CD14-positive monocyte (primary cell): ENCODE measurements around the gene MICAL2. TPM values are rescaled to one million over a fixed set of nuclear protein-coding genes. Genes with fewer than 3 reads are reported as not detected.

Source experiments
- DNase-seq, 3 donors: peaks; one replicate each; pipeline ENCODE4 v3.0.0-alpha.2; 2011 to 2022
- H2AFZ ChIP-seq: 2 replicates; pipeline ENCODE4 v1.6.0; 2012; ENCODE audit warnings: mild to moderate bottlenecking, low read depth, low read length, inconsistent platforms; ENCODE audit not compliant: insufficient read depth, poor library complexity, severe bottlenecking
- H3K27ac ChIP-seq, 2 donors: 1 replicate in 1 of 2; 2 replicates in 1 of 2; pipeline ENCODE4 v1.5.1; 2012 to 2013; ENCODE audit warnings: low read length in 2 of 2, control low read depth in 1 of 2, inconsistent platforms in 1 of 2, low read depth in 1 of 2, mild to moderate bottlenecking in 1 of 2
- H3K27me3 ChIP-seq, 2 donors: one replicate each; pipeline versions ENCODE4 v1.6.0 to v1.6.1; 2011 to 2013; ENCODE audit warnings: low read length in 2 of 2; ENCODE audit not compliant: control insufficient read depth in 2 of 2, insufficient read depth in 2 of 2
- H3K36me3 ChIP-seq, 2 donors: replicated peaks in 1 of 2; 1 replicate in 1 of 2; 2 replicates in 1 of 2; pipeline versions ENCODE4 v1.5.1 to v1.6.1; 2012 to 2013; ENCODE audit warnings: low read length in 2 of 2, control low read depth in 1 of 2, inconsistent platforms in 1 of 2, mild to moderate bottlenecking in 1 of 2; ENCODE audit not compliant: insufficient read depth in 2 of 2, control insufficient read depth in 1 of 2
- H3K4me1 ChIP-seq, 2 donors: 1 replicate in 1 of 2; 2 replicates in 1 of 2; pipeline versions ENCODE4 v1.5.1 to v1.6.1; 2012 to 2013; ENCODE audit warnings: low read length in 2 of 2, control low read depth in 1 of 2, inconsistent platforms in 1 of 2, mild to moderate bottlenecking in 1 of 2, moderate library complexity in 1 of 2; ENCODE audit not compliant: insufficient read depth in 2 of 2, control insufficient read depth in 1 of 2
- H3K4me2 ChIP-seq: replicated peaks from 2 replicates; pipeline ENCODE3; 2012; ENCODE audit warnings: low read length, moderate library complexity, mild to moderate bottlenecking; ENCODE audit not compliant: poor library complexity, severe bottlenecking; ENCODE audit errors: extremely low read depth
- H3K4me3 ChIP-seq, 3 experiments: fragments of 200-600 bp in 1 of 3; sonication (generic) in 1 of 3; replicated peaks in 1 of 3; 1 replicate in 2 of 3; 2 replicates in 1 of 3; pipeline ENCODE4 v1.5.1; 2011 to 2013; ENCODE audit warnings: low read length in 3 of 3, mild to moderate bottlenecking in 3 of 3, control low read depth in 2 of 3, low read depth in 2 of 3, inconsistent platforms in 1 of 3, moderate library complexity in 1 of 3
- H3K79me2 ChIP-seq: 2 replicates; pipeline ENCODE4 v1.6.0; 2012; ENCODE audit warnings: mild to moderate bottlenecking, control low read depth, inconsistent platforms, low read length, moderate library complexity; ENCODE audit not compliant: insufficient read depth
- H3K9ac ChIP-seq: 2 replicates; pipeline ENCODE4 v1.6.0; 2017; ENCODE audit warnings: low read length, mild to moderate bottlenecking; ENCODE audit not compliant: insufficient read depth, poor library complexity, severe bottlenecking
- H3K9me3 ChIP-seq, 2 donors: replicated peaks in 1 of 2; 1 replicate in 1 of 2; 2 replicates in 1 of 2; pipeline versions ENCODE4 v1.5.1 to v1.6.1; 2012 to 2013; ENCODE audit warnings: low read length in 2 of 2, control low read depth in 1 of 2; ENCODE audit not compliant: control insufficient read depth in 1 of 2, insufficient read depth in 1 of 2
- H4K20me1 ChIP-seq: 2 replicates; pipeline ENCODE4 v1.6.0; 2012; ENCODE audit warnings: mild to moderate bottlenecking, low read length, control low read depth, moderate library complexity; ENCODE audit not compliant: insufficient read depth
- H3K27ac Mint-ChIP-seq, 7 donors: one replicate each; pipeline ENCODE4 v1.8.0; 2020; ENCODE audit warnings: mild to moderate bottlenecking in 7 of 7, mixed read lengths in 7 of 7, moderate library complexity in 6 of 7, inconsistent platforms in 2 of 7
- H3K27me3 Mint-ChIP-seq, 3 donors: one replicate each; pipeline ENCODE4 v1.8.0; 2021 to 2022; ENCODE audit warnings: low read depth in 3 of 3, mild to moderate bottlenecking in 3 of 3, mixed read lengths in 3 of 3, moderate library complexity in 3 of 3, inconsistent platforms in 1 of 3
- H3K36me3 Mint-ChIP-seq, 2 donors: one replicate each; pipeline ENCODE4 v1.8.0; 2020; ENCODE audit warnings: mixed read lengths in 2 of 2, inconsistent platforms in 1 of 2, mild to moderate bottlenecking in 1 of 2
- H3K4me1 Mint-ChIP-seq: one replicate; pipeline ENCODE4 v1.8.0; 2020; ENCODE audit warnings: mild to moderate bottlenecking, mixed read lengths
- H3K4me3 Mint-ChIP-seq, 2 donors: one replicate each; pipeline ENCODE4 v1.8.0; 2020; ENCODE audit warnings: mild to moderate bottlenecking in 2 of 2, mixed read lengths in 2 of 2, moderate library complexity in 1 of 2
- H3K9me3 Mint-ChIP-seq, 7 donors: one replicate each; pipeline ENCODE4 v1.8.0; 2020 to 2022; ENCODE audit warnings: mixed read lengths in 7 of 7, mild to moderate bottlenecking in 6 of 7, moderate library complexity in 6 of 7, inconsistent platforms in 2 of 7
- CTCF ChIP-seq: fragments of 200-600 bp; IDR thresholded peaks from one replicate; pipeline ENCODE4 v1.8.0; 2022; ENCODE audit warnings: antibody characterized with exemption, mild to moderate bottlenecking
- WGBS: methylation state at CpG from one replicate; pipeline ENCODE4 v1.1.5; 2013; ENCODE audit warnings: missing lambda C conversion rate; ENCODE audit not compliant: insufficient coverage; 5-methylcytosine and 5-hydroxymethylcytosine counted together
- intact Hi-C, 2 donors: fragments of 100-400 bp; cut with micrococcal nuclease; formaldehyde crosslinking; loops; one replicate each; pipeline versions ENCODE4 v1.15.0 to v1.15.1; 2023
- polyA plus RNA-seq, 3 donors: library from polyadenylated mRNA; depleted of rRNA in 1 of 3; unstranded in 2 of 3; stranded (reverse) in 1 of 3; fragments of 300-500 nt in 2 of 3; fragments of >200 nt in 1 of 3; fragmentation: Illumina TruSeq in 2 of 3; gene quantifications; 1 replicate in 2 of 3; 2 replicates in 1 of 3; pipeline ENCODE4 v1.2.3, GENCODE V29; 2012 to 2021

Gene MICAL2
- polyA plus RNA-seq, 3 donors, result 39.8 to 72.5 (median 44.0) TPM

DNA sequence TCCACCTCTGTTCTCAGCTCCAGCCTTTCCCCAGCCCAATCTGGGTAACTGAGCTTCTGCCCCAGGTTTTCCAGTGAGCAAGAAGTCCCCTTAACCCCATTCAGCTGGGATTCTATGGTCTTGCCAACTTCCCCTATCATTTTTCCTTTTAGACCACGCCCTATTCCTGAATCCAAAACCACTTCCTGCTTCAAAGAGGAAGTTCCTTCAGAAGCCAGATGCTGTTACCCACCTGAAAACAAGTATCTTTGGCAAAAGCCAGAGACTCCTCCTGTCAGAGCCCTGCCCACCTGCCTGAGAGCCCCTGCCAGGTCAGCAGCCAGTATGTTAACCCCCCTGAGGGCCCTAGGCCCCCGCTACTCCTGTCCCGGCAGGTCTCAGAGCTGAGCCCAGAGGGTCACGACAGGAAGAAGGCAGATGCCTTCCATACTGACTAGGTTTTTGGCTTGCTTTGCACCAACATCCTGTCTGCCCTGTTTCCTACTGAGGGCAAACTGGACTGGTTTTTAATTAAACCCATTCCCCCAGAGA, 20.3 kb upstream of the MICAL2 start:
- H3K9me3 Mint-ChIP-seq, result peaks cover 0 to 7% (median 0%) of the 10 kb centered on the region in 7 donors
- Histone ChIP-seq H4K20me1 (no peaks in the 10 kb centered on the region), H2AFZ (no peak overlapping the region), H3K9ac (no peak overlapping the region), H3K27me3 (no peaks in the 10 kb centered on the region), H3K4me2 (peak overlapping the region; percentile 61), H3K4me3 (peak overlapping the region in 1 of 3 experiments; percentile 60), H3K4me1 (peaks cover 81 to 82% of the 10 kb centered on the region in 2 donors), H3K79me2 (no peaks in the 10 kb centered on the region), H3K36me3 (no peaks in the 10 kb centered on the region), H3K9me3 (no peaks in the 10 kb centered on the region), H3K27ac (peak overlapping the region; percentile 50 to 68)
- peaks cover 86% of the 10 kb centered on the region for H3K4me1 Mint-ChIP-seq
- DNase-seq, result peak; percentile 46 to 84 (median 82)
- TF ChIP-seq CTCF, result no peak
- WGBS, result 0% methylated on average over 4 of the region's 4 CpGs
- H3K27me3 Mint-ChIP-seq, result peaks cover 0 to 12% (median 1%) of the 10 kb centered on the region in 3 donors
- H3K36me3 Mint-ChIP-seq, result peaks cover 0 to 6% of the 10 kb centered on the region in 2 donors
- intact Hi-C loops, result no loop called here
- H3K4me3 Mint-ChIP-seq, result peak overlapping the region in 1 of 2 donors; percentile 77
- H3K27ac Mint-ChIP-seq, result peak overlapping the region; percentile 80 to 88 (median 85)

GRCh38 chr11:12090761-12091258, 19.6 kb upstream of the MICAL2 start:
- intact Hi-C loops, result no loop called here
- Mint-ChIP-seq H3K4me3 (no peak overlapping the region), H3K36me3 (peaks cover 0 to 6% of the 10 kb centered on the region in 2 donors), H3K4me1 (peaks cover 81% of the 10 kb centered on the region), H3K9me3 (peaks cover 0 to 7% (median 0%) of the 10 kb centered on the region in 7 donors), H3K27ac (peak overlapping the region in 6 of 7 donors; percentile 76 to 88 (median 84)), H3K27me3 (peaks cover 0 to 12% (median 1%) of the 10 kb centered on the region in 3 donors)
- Histone ChIP-seq H3K4me1 (peaks cover 75 to 76% of the 10 kb centered on the region in 2 donors), H3K9me3 (no peaks in the 10 kb centered on the region), H3K79me2 (no peaks in the 10 kb centered on the region), H3K27me3 (no peaks in the 10 kb centered on the region), H3K4me3 (peak overlapping the region in 1 of 3 experiments; percentile 60), H3K36me3 (no peaks in the 10 kb centered on the region), H3K27ac (peak overlapping the region; percentile 50 to 68), H4K20me1 (no peaks in the 10 kb centered on the region), H3K4me2 (peak overlapping the region; percentile 61), H3K9ac (no peak overlapping the region), H2AFZ (no peak overlapping the region)
- 88% methylated on average over 3 of the region's 4 CpGs for WGBS
- DNase-seq, result no peak
- no peak for TF ChIP-seq CTCF
